Neural cell (in vitro differentiated cells): ENCODE data around the gene ITGBL1.

Experiments
- CTCF ChIP-seq: fragments of 450-650 bp; IDR thresholded peaks from 2 replicates; pipeline ENCODE4 v1.5.1; 2014; ENCODE audit warnings: antibody characterized with exemption, mild to moderate bottlenecking, moderate library complexity; ENCODE audit not compliant: poor library complexity, severe bottlenecking
- EP300 ChIP-seq: fragments of 450-650 bp; conservative IDR thresholded peaks from 2 replicates; pipeline ENCODE4 v1.6.1; 2014; ENCODE audit warnings: antibody characterized with exemption, mild to moderate bottlenecking, moderate library complexity; ENCODE audit not compliant: poor library complexity, severe bottlenecking
- EZH2 ChIP-seq: fragments of 200-600, 300-800 bp; shearing (Covaris generic), sonication (generic); IDR thresholded peaks from 2 replicates; pipeline ENCODE4 v1.6.1; 2014; ENCODE audit warnings: antibody characterized with exemption, low read length, borderline replicate concordance, mild to moderate bottlenecking; ENCODE audit not compliant: insufficient read depth, poor library complexity, severe bottlenecking
- POLR2AphosphoS5 ChIP-seq: IDR thresholded peaks from 2 replicates; pipeline ENCODE4 v1.6.1; 2012
- REST ChIP-seq: IDR thresholded peaks from 2 replicates; pipeline ENCODE4 v1.6.1; 2012; ENCODE audit warnings: borderline replicate concordance
- SMC3 ChIP-seq: fragments of 450-650 bp; conservative IDR thresholded peaks from 2 replicates; pipeline ENCODE4 v1.6.1; 2014; ENCODE audit warnings: antibody characterized with exemption, mild to moderate bottlenecking, moderate library complexity; ENCODE audit not compliant: poor library complexity

DNA sequence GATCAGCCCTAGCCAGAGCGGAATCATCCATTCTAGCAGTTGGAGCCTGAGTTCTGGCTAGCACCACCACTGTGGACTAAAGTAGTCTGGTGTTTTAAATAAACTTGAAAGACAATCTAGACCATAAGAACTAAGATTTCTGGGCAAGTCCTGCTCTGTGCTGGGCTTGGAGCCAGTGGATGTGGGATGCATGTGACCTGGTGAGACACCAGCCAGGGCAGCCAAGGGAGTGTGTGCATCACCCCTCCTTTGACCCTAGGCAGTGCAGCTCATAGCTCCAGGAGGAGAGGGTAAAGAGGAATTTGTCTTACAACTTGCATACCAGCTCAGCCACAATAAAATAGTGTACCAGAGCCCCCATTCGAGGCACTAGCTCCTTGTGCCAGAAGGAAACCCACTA, 21.0 kb downstream of the ITGBL1 start:
- no peak for TF ChIP-seq POLR2AphosphoS5
- no peak for TF ChIP-seq CTCF
- TF ChIP-seq SMC3, result no peak
- TF ChIP-seq EZH2, result no peak
- TF ChIP-seq EP300, result no peak
- TF ChIP-seq REST, result no peak
